Hepatocyte (in vitro differentiated cells): ENCODE data around the gene CREB3.

Source experiments
- EZH2 ChIP-seq: fragments of 200-600 bp; sonication (generic); IDR thresholded peaks from 2 replicates; pipeline ENCODE4 v1.6.1; 2016; ENCODE audit warnings: antibody characterized with exemption, mild to moderate bottlenecking, borderline replicate concordance
- TF ChIP-seq, protein P1 (sequence below): fragments of 200-600 bp; sonication (generic); IDR thresholded peaks from 2 replicates; pipeline ENCODE4 v1.5.1; 2016; ENCODE audit warnings: antibody characterized with exemption, mild to moderate bottlenecking; ENCODE audit not compliant: poor library complexity

DNA sequence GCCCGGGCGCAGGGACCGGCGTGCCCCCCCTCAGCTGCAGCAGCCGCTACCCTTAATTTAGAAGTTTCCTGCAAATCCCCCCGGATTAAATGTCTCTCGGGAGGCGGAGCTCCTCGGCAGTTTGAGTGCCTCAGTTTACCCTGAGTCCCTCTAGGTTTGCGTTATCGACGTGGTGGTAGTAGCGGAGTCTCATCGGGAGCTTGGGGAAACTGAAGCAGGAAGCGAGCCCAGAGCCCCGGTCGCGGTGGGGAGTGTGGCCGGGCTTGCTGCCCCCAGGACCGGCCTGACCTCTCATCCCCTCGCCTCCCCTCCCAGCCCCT is 42.2 kb upstream of the CREB3 start:
- TF ChIP-seq, protein P1, sequence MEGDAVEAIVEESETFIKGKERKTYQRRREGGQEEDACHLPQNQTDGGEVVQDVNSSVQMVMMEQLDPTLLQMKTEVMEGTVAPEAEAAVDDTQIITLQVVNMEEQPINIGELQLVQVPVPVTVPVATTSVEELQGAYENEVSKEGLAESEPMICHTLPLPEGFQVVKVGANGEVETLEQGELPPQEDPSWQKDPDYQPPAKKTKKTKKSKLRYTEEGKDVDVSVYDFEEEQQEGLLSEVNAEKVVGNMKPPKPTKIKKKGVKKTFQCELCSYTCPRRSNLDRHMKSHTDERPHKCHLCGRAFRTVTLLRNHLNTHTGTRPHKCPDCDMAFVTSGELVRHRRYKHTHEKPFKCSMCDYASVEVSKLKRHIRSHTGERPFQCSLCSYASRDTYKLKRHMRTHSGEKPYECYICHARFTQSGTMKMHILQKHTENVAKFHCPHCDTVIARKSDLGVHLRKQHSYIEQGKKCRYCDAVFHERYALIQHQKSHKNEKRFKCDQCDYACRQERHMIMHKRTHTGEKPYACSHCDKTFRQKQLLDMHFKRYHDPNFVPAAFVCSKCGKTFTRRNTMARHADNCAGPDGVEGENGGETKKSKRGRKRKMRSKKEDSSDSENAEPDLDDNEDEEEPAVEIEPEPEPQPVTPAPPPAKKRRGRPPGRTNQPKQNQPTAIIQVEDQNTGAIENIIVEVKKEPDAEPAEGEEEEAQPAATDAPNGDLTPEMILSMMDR: no peak
- no peak for TF ChIP-seq EZH2
